ENCODE results near the gene OR4F15.

Gene OR4F15

DNA sequence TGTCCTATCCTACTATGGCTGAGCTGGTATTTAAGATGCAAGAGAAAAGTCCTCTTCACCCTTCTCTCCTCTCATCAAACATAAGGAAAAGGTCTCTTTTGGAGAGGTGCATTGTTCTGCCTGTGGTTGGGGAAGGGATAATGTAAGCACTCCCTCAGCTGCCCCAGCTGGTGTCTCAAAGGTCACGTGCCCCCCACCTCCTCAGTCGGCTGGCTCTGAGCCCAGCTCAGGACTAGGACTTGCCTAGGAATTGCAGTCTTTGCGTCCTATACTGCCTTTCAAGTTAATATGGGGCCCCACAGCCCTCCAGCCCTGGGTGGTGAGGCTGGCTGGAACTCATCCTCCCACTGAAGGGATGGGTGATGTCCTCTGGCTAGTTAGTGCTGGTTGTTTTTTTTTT lies 29.7 kb downstream of the OR4F15 start:
- DNase-seq (ENCODE audit: low read depth) = no peak
- TF ChIP-seq, protein P1, sequence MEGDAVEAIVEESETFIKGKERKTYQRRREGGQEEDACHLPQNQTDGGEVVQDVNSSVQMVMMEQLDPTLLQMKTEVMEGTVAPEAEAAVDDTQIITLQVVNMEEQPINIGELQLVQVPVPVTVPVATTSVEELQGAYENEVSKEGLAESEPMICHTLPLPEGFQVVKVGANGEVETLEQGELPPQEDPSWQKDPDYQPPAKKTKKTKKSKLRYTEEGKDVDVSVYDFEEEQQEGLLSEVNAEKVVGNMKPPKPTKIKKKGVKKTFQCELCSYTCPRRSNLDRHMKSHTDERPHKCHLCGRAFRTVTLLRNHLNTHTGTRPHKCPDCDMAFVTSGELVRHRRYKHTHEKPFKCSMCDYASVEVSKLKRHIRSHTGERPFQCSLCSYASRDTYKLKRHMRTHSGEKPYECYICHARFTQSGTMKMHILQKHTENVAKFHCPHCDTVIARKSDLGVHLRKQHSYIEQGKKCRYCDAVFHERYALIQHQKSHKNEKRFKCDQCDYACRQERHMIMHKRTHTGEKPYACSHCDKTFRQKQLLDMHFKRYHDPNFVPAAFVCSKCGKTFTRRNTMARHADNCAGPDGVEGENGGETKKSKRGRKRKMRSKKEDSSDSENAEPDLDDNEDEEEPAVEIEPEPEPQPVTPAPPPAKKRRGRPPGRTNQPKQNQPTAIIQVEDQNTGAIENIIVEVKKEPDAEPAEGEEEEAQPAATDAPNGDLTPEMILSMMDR (IDR thresholded peaks at IDR 0.05; ENCODE audit: control insufficient read depth, extremely low read depth, insufficient read depth) = no peak
- H3K4me3 ChIP-seq (ENCODE audit: low read depth, low read length) = no peak overlapping the region

DNA sequence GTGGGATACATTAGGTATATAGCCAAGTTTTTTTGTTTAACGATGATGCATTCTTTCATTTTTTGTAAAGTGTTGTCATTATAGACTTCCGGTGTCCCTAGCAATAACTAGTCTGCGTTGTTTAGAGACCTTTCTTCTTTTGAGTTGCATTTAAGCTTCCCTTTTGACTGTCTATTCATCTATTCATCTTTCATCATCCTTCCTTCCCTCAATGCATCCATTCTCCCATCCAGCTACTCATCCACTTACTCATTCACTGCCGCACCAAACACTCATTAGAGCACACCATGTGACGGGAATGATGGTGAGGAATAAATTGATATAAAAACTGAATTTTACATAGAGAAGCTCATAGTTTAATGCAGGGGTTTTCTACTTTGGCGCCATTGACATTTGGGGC lies 32.9 kb downstream of the OR4F15 start:
- TF ChIP-seq, protein P1 (IDR thresholded peaks at IDR 0.05; ENCODE audit: control insufficient read depth, extremely low read depth, insufficient read depth) = no peak
- DNase-seq (ENCODE audit: low read depth) = no peak
- H3K4me3 ChIP-seq (ENCODE audit: low read depth, low read length) = no peak overlapping the region

DNA sequence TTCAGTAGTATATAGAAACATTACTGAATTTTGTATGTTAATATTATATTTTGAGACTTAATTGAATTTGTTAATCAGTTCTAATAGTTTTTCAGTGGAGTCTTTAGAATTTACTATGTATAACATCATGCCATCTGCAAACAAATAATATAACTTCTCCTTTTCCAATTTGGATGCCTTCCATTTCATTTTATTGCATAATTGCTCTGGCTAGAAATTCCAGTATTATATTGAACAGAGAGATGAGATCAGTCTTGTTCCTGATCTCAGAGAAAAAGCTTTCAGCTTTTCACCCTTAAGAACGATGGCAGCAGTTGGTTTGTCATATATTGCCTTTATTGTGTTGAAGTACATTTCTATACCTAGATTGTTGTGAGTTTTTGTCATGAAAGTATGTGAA lies 40.4 kb downstream of the OR4F15 start:
- peak overlapping the region; percentile 44 for H3K4me3 ChIP-seq (ENCODE audit: low read depth, low read length)
- DNase-seq (ENCODE audit: low read depth) = peak; percentile 90
- TF ChIP-seq, protein P1 (IDR thresholded peaks at IDR 0.05; ENCODE audit: control insufficient read depth, extremely low read depth, insufficient read depth) = no peak
